ENCODE measurements around the gene C6orf58.
"Not testable (repeated sequence)": the region's sequence is repeated elsewhere in the genome, so short reads cannot be mapped to it uniquely, and the experiment has no call there.

Gene C6orf58

GRCh38 chr6:127590344-127590743 lies 13.4 kb downstream of the C6orf58 start:
- no peak for DNase-seq (ENCODE audit: low read depth)

GRCh38 chr6:127592964-127593363 lies 16.0 kb downstream of the C6orf58 start:
- DNase-seq (ENCODE audit: low read depth), result no peak

GRCh38 chr6:127593456-127593855 lies 16.5 kb downstream of the C6orf58 start:
- DNase-seq (ENCODE audit: low read depth), result not testable (repeated sequence)

GRCh38 chr6:127606131-127606562 lies 29.2 kb downstream of the C6orf58 start:
- no peak for DNase-seq (ENCODE audit: low read depth)

GRCh38 chr6:127608554-127609270 lies 31.7 kb downstream of the C6orf58 start:
- DNase-seq (ENCODE audit: low read depth), result no peak

GRCh38 chr6:127618729-127619128 lies 41.8 kb downstream of the C6orf58 start:
- no peak for DNase-seq (ENCODE audit: low read depth)

- no peak for DNase-seq (ENCODE audit: low read depth)
These were observed 53.8 kb downstream of the C6orf58 start for GRCh38 chr6:127630800-127631199.

- no peak for DNase-seq (ENCODE audit: low read depth)
These were observed 57.2 kb downstream of the C6orf58 start for GRCh38 chr6:127634178-127634577.

GRCh38 chr6:127635091-127635490 lies 58.1 kb downstream of the C6orf58 start:
- DNase-seq (ENCODE audit: low read depth), result no peak

- DNase-seq (ENCODE audit: low read depth), result no peak
These were observed 60.9 kb downstream of the C6orf58 start for GRCh38 chr6:127637830-127638409.

All from T follicular helper cell (primary cell).